GM18907 (cell line): ENCODE measurements around the gene FGFBP2.
A peak's percentile ranks its signal among the peaks of the same experiment; 100 is the strongest.

Source experiments
- ATAC-seq: cut with Tn5 transposase; IDR thresholded peaks from one replicate; pipeline ENCODE4 v1.9.1; 2021; ENCODE audit warnings: mild to moderate bottlenecking, moderate library complexity; ENCODE audit not compliant: unreplicated experiment

Gene FGFBP2

GRCh38 chr4:15963001-15963451 lies at the start of gene FGFBP2:
TSS of gene FGFBP2 (minus strand) at chr4:15963175. CDS start at chr4:15963129, 46 bp downstream.
- ATAC-seq = peak; percentile 58

- ATAC-seq = no peak
These were observed 48.2 kb upstream of the FGFBP2 start for GRCh38 chr4:16011173-16011572.

GRCh38 chr4:16009153-16009552 lies 46.2 kb upstream of the FGFBP2 start:
- ATAC-seq = no peak

- no peak for ATAC-seq
These were observed 44.6 kb upstream of the FGFBP2 start for GRCh38 chr4:16007471-16008095.

- ATAC-seq = no peak
These were observed 43.9 kb upstream of the FGFBP2 start for GRCh38 chr4:16006771-16007446.

- ATAC-seq = no peak
These were observed 42.7 kb upstream of the FGFBP2 start for GRCh38 chr4:16005676-16006075.

- peak; percentile 99 for ATAC-seq
These were observed 38.5 kb upstream of the FGFBP2 start for GRCh38 chr4:16001484-16001858.

- ATAC-seq = no peak
These were observed 37.9 kb upstream of the FGFBP2 start for GRCh38 chr4:16000708-16001483.

GRCh38 chr4:15996773-15997172 lies 33.8 kb upstream of the FGFBP2 start:
- no peak for ATAC-seq

GRCh38 chr4:15995826-15996225 lies 32.9 kb upstream of the FGFBP2 start:
- ATAC-seq = no peak

- ATAC-seq = no peak
These were observed 29.2 kb upstream of the FGFBP2 start for GRCh38 chr4:15992167-15992485.

GRCh38 chr4:15990570-15991285 lies 27.8 kb upstream of the FGFBP2 start:
- no peak for ATAC-seq

GRCh38 chr4:15989424-15989823 lies 26.4 kb upstream of the FGFBP2 start:
- no peak for ATAC-seq

- ATAC-seq = no peak
These were observed 25.2 kb upstream of the FGFBP2 start for GRCh38 chr4:15988222-15988621.

GRCh38 chr4:15986907-15987306 lies 23.9 kb upstream of the FGFBP2 start:
- ATAC-seq = no peak

GRCh38 chr4:15983610-15984009 lies 20.6 kb upstream of the FGFBP2 start:
- ATAC-seq = no peak

- no peak for ATAC-seq
These were observed 20.0 kb upstream of the FGFBP2 start for GRCh38 chr4:15982842-15983524.

- ATAC-seq = no peak
These were observed 13.8 kb upstream of the FGFBP2 start for GRCh38 chr4:15976456-15977447.

- no peak for ATAC-seq
These were observed 8.3 kb upstream of the FGFBP2 start for GRCh38 chr4:15971068-15971801.
